ENCODE measurements around the gene ALKBH5.

The ALKBH5 gene

DNA sequence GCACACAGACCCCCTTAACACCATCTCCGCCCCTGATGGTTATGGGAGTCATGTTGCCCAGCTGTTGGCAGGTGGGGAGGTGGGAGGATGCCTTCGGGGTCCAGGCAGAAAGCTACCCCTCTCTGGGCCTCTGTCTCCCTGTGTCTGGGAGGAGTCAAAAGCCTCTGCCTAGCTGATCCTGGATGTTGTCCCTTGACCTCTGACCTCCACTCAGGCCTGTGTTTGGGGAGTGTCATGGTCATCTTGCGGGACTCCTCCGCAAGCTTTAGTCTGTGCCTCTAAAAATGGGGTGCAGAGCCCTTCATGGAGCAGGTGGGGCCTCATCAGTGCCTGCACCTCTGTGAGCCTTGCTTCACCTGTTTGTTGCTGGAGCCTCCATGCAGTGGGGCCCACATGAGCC, 45.6 kb downstream of the ALKBH5 start:
- no peaks in the 10 kb centered on the region for H3K9me3 ChIP-seq (ENCODE audit: control insufficient read depth, low read length)
- H3K79me2 ChIP-seq, result no peaks in the 10 kb centered on the region
- H3K27ac ChIP-seq, result no peak overlapping the region
- H3K27me3 ChIP-seq (ENCODE audit: control insufficient read depth, insufficient read depth, low read length), result no peaks in the 10 kb centered on the region
- no peak overlapping the region for H3K4me2 ChIP-seq (ENCODE audit: low read length)
- H3K4me1 ChIP-seq, result peaks cover 4% of the 10 kb centered on the region
- no peak overlapping the region for H3K4me3 ChIP-seq (ENCODE audit: low read depth, low read length)
- TF ChIP-seq, protein P1, sequence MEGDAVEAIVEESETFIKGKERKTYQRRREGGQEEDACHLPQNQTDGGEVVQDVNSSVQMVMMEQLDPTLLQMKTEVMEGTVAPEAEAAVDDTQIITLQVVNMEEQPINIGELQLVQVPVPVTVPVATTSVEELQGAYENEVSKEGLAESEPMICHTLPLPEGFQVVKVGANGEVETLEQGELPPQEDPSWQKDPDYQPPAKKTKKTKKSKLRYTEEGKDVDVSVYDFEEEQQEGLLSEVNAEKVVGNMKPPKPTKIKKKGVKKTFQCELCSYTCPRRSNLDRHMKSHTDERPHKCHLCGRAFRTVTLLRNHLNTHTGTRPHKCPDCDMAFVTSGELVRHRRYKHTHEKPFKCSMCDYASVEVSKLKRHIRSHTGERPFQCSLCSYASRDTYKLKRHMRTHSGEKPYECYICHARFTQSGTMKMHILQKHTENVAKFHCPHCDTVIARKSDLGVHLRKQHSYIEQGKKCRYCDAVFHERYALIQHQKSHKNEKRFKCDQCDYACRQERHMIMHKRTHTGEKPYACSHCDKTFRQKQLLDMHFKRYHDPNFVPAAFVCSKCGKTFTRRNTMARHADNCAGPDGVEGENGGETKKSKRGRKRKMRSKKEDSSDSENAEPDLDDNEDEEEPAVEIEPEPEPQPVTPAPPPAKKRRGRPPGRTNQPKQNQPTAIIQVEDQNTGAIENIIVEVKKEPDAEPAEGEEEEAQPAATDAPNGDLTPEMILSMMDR (IDR thresholded peaks at IDR 0.05), result no peak
- no peak overlapping the region for H3K9ac ChIP-seq
- no peak overlapping the region for H2AFZ ChIP-seq
- H3K36me3 ChIP-seq (ENCODE audit: control insufficient read depth, insufficient read depth, low read length), result no peaks in the 10 kb centered on the region

DNA sequence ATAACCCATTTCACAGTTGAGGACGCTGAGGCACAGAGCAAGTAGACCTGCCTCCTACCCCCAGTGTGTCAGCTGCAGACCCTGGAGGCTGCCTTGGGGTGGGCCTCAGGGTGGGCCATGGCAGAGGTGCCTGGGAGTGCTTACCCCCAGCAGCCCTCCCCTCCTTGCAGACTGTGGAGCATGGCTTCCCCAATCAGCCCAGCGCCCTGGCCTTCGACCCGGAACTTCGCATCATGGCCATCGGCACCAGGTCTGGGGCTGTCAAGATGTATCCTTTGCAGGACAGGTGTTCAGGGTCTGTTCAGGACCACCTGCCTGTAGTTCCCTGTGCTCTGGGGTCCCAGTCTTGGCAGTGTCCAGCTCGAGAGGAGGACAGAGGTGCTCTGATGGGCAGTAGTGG, 46.1 kb downstream of the ALKBH5 start:
- H3K9me3 ChIP-seq (ENCODE audit: control insufficient read depth, low read length), result no peaks in the 10 kb centered on the region
- H3K27me3 ChIP-seq (ENCODE audit: control insufficient read depth, insufficient read depth, low read length), result no peaks in the 10 kb centered on the region
- H3K4me3 ChIP-seq (ENCODE audit: low read depth, low read length), result no peak overlapping the region
- no peak overlapping the region for H3K27ac ChIP-seq
- no peaks in the 10 kb centered on the region for H3K36me3 ChIP-seq (ENCODE audit: control insufficient read depth, insufficient read depth, low read length)
- H2AFZ ChIP-seq, result no peak overlapping the region
- peaks cover 3% of the 10 kb centered on the region for H3K4me1 ChIP-seq
- H3K79me2 ChIP-seq, result no peaks in the 10 kb centered on the region
- TF ChIP-seq, protein P1 (IDR thresholded peaks at IDR 0.05), result no peak
- H3K4me2 ChIP-seq (ENCODE audit: low read length), result no peak overlapping the region
- no peak overlapping the region for H3K9ac ChIP-seq

DNA sequence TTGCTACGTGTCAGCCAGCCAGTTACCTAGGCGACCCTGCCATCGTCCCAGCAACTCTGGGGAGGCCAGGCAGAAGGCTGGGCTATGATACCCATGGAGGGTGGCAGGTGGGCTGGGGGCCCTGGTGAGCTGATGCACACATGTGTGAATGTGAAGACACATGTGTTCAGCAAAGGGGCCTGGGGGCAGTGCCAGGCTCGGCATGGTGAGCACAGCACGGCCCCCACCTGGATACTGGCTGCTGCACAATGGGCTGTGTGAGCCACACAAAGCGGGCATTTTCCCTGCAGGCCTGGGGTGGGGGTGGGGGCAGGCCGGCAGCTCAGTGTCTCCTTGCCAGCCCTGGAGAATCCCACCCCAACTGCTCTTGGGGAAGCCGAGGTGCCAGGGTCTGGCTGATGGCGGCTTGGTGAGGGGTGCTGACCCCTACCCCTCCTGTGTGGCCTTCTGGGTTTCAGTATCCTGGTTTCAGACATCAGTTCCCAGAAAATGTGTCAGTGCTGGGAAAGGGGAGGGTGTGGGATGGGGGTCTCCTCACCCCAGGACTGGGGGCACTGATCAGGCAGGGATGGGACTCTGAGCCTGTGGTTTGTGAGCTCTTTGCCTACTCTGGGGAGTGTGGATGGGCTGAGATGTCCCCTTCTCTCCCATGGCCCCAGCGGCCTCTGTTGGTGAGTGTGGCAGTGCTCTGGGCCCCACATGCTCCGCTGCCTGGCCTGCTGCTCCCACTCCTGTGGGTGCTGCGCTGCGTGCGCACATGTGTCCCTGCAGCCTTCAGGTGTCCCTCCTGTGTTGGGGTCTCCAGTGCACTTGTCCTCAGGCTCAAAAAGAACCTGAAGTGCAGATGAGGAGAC, 46.9 kb downstream of the ALKBH5 start:
- Histone ChIP-seq H3K4me3 (ENCODE audit: low read depth, low read length) (no peak overlapping the region), H3K9ac (no peak overlapping the region)

DNA sequence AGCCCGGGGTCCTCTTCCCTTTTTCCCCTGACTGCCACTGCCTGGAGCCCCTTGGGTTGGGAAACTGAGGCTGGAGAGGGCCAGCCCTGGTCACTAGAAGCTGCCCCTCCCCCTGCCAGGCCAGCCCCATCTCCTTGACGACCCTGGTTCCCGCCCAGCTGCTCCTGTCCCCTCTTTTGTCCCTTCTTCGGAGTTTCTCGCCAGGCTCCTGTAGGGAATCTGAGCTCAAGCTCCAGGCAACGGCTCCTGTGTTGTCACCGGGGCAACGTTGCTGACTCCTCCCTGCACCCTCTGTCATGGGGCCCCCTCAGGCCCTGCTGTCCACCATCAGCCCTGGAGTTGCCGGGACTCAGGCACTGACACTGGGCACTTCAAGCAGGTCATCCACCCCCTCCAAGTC, 47.5 kb downstream of the ALKBH5 start:
- H3K4me3 ChIP-seq (ENCODE audit: low read depth, low read length), result no peak overlapping the region
- no peak overlapping the region for H3K4me2 ChIP-seq (ENCODE audit: low read length)
- no peak overlapping the region for H2AFZ ChIP-seq
- no peak overlapping the region for H3K9ac ChIP-seq
- H3K36me3 ChIP-seq (ENCODE audit: control insufficient read depth, insufficient read depth, low read length), result no peaks in the 10 kb centered on the region
- H3K4me1 ChIP-seq, result no peaks in the 10 kb centered on the region
- H3K27me3 ChIP-seq (ENCODE audit: control insufficient read depth, insufficient read depth, low read length), result no peaks in the 10 kb centered on the region
- TF ChIP-seq, protein P1 (IDR thresholded peaks at IDR 0.05), result no peak
- no peak overlapping the region for H3K27ac ChIP-seq
- no peaks in the 10 kb centered on the region for H3K79me2 ChIP-seq
- no peaks in the 10 kb centered on the region for H3K9me3 ChIP-seq (ENCODE audit: control insufficient read depth, low read length)

More for the DNA sequence above, 46.9 kb downstream of the ALKBH5 start:
- Histone ChIP-seq H3K9me3 (ENCODE audit: control insufficient read depth, low read length) (no peaks in the 10 kb centered on the region), H3K79me2 (no peaks in the 10 kb centered on the region), H3K4me2 (ENCODE audit: low read length) (no peak overlapping the region), H3K36me3 (ENCODE audit: control insufficient read depth, insufficient read depth, low read length) (no peaks in the 10 kb centered on the region), H3K27ac (no peak overlapping the region), H3K27me3 (ENCODE audit: control insufficient read depth, insufficient read depth, low read length) (no peaks in the 10 kb centered on the region), H2AFZ (no peak overlapping the region), H3K4me1 (no peaks in the 10 kb centered on the region)
- TF ChIP-seq, protein P1 (IDR thresholded peaks at IDR 0.05), result no peak
